ENCODE data around the gene KIF2C. TPM values are rescaled to one million over a fixed set of nuclear protein-coding genes. Genes with fewer than 3 reads are reported as not detected.

KIF2C gene
- polyA plus RNA-seq, 2 of the 4 experiments (the other 2 are of a cell fraction), result 26.9 to 40.5 TPM

- 94% methylated on average over 9 of the region's 13 CpGs for WGBS (ENCODE audit: missing lambda C conversion rate)
- no peak for TF ChIP-seq CEBPB (IDR thresholded peaks at IDR 0.05)
- DNase-seq (ENCODE audit: low read depth in 1 of 2, low spot score in 1 of 2) (no peak), FAIRE-seq (no peak), ATAC-seq (no peak)
- Histone ChIP-seq H3K4me3 (no peak overlapping the region), H3K27ac (peak overlapping the region in 1 of 2 experiments; percentile 91; a peak in 3 of 6 replicates), H3K4me1 (peaks cover 64% of the 10 kb centered on the region), H3K9me3 (no peaks in the 10 kb centered on the region), H3K4me2 (peak overlapping the region; percentile 96; the same call in 2 of the 3 replicates)
- CTCF ChIA-PET, result interaction anchor here (0.6 to 3.9 kb wide), 3 partner anchors 10 to 16 kb away, joined by 3 to 9 read pairs (median 4); partner anchors contain the start of gene BEST4
- POLR2A ChIA-PET, result no interaction called here
Observed at GRCh38 chr1:44803312-44804095, 63.9 kb downstream of the KIF2C start.

GRCh38 chr1:44805311-44806024 is 65.8 kb downstream of the KIF2C start:
- 88% methylated on average over 12 of the region's 20 CpGs for WGBS (ENCODE audit: missing lambda C conversion rate)
- POLR2A ChIA-PET, result interaction anchor here (1.0 kb wide), 1 partner anchor 14 kb away, joined by 3 read pairs; no protein-coding TSS in a partner anchor

GRCh38 chr1:44806025-44806703 is 66.5 kb downstream of the KIF2C start:
- Histone ChIP-seq H3K9me3 (no peaks in the 10 kb centered on the region), H3K4me1 (peaks cover 80% of the 10 kb centered on the region), H3K27ac (peak overlapping the region; percentile 98 to 99), H3K4me2 (peak overlapping the region; percentile 81), H3K4me3 (no peak overlapping the region)
- WGBS (ENCODE audit: missing lambda C conversion rate), result 97% methylated on average over 20 of the region's 70 CpGs
- no peak for FAIRE-seq
- CTCF ChIA-PET, result interaction anchor here (1.2 to 3.9 kb wide), 4 partner anchors 7 to 78 kb away, joined by 3 to 9 read pairs (median 4); partner anchors contain the start of gene BEST4
- no peak for ATAC-seq
- POLR2A ChIA-PET, result interaction anchor here (0.6 to 3.9 kb wide), 6 partner anchors 12 to 31 kb away, joined by 3 to 57 read pairs (median 4); partner anchors contain the start of gene RPS8
- TF ChIP-seq POLR2AphosphoS2 (conservative IDR thresholded peaks at IDR 0.05; ENCODE audit: low read length) (0 out of 2 replicates have a peak, but pooled peaks have one; percentile 53), RARB (CRISPR knock-in tag; IDR thresholded peaks at IDR 0.05) (no peak), E2F6 (IDR thresholded peaks at IDR 0.05; ENCODE audit: borderline replicate concordance, low read depth) (no peak), ZNF302 (CRISPR knock-in tag; IDR thresholded peaks at IDR 0.05) (no peak)
- DNase-seq (ENCODE audit: low read depth in 1 of 2, low spot score in 1 of 2), result no peak

More at GRCh38 chr1:44805311-44806024, 65.8 kb downstream of the KIF2C start:
- CTCF ChIA-PET, result interaction anchor here (0.5 to 3.9 kb wide), 4 partner anchors 9 to 77 kb away, joined by 3 to 9 read pairs (median 5); partner anchors contain the start of gene BEST4
- ATAC-seq (no peak), FAIRE-seq (no peak), DNase-seq (ENCODE audit: low read depth in 1 of 2, low spot score in 1 of 2) (no peak)
- peak overlapping the region; percentile 98 to 99; a peak in 5 of 6 replicates for H3K27ac ChIP-seq
- H3K4me2 ChIP-seq, result no peak overlapping the region; the same call in 2 of the 3 replicates
- peaks cover 73% of the 10 kb centered on the region for H3K4me1 ChIP-seq
- TF ChIP-seq HEYL (CRISPR knock-in tag; IDR thresholded peaks at IDR 0.05) (no peak), HOXB5 (CRISPR knock-in tag; IDR thresholded peaks at IDR 0.05) (no peak), NFE2L2 (conservative IDR thresholded peaks at IDR 0.05; ENCODE audit: low read length) (no peak), ZFP36 (IDR thresholded peaks at IDR 0.05; ENCODE audit: borderline replicate concordance, partially characterized antibody) (no peak), POLR2A (IDR thresholded peaks at IDR 0.05; ENCODE audit: low read length) (no peak), HMGXB4 (CRISPR knock-in tag; IDR thresholded peaks at IDR 0.05; ENCODE audit: borderline replicate concordance) (no peak), RNF2 (IDR thresholded peaks at IDR 0.05; ENCODE audit: borderline replicate concordance, low read depth) (no peak)
- no peaks in the 10 kb centered on the region for H3K9me3 ChIP-seq
- no peak overlapping the region for H3K4me3 ChIP-seq
